Upper lobe of left lung (tissue), 4 donors: ENCODE data around the gene TRIM44.

ENCODE experiments used
- POLR2A ChIP-seq, 4 donors: fragments of 450-650 bp; IDR thresholded peaks; one replicate each; pipeline ENCODE4 v1.5.1; 2016 to 2017; ENCODE audit warnings: antibody characterized with exemption in 4 of 4, mild to moderate bottlenecking in 2 of 4
- TF ChIP-seq, protein P1 (sequence below), 6 experiments: fragments of 450-650 bp in 4 of 6; fragments of 200-600 bp in 2 of 6; sonication (generic) in 2 of 6; IDR thresholded peaks; one replicate each; pipeline ENCODE4 v1.5.1; 2016 to 2019; ENCODE audit warnings: antibody characterized with exemption in 6 of 6

DNA sequence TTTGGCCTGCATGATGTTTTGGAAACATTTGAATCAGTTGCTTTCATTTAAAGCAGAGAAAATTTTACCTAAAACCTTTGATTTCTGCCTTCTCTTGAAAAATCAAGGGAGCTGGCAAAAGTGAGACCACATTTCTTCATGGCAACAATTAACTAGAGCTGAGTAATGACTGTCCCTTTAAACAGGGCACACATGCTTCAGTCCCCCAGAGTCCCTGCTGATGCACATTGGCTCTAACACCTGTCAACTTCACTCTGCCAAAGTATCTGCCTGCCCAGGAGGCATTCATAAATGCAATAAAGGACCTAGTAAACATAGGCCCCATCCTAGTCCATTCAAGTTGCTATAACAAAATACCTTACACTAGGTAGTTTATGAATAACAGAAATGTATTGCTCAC lies 194.2 kb downstream of the TRIM44 start:
- TF ChIP-seq, protein P1, sequence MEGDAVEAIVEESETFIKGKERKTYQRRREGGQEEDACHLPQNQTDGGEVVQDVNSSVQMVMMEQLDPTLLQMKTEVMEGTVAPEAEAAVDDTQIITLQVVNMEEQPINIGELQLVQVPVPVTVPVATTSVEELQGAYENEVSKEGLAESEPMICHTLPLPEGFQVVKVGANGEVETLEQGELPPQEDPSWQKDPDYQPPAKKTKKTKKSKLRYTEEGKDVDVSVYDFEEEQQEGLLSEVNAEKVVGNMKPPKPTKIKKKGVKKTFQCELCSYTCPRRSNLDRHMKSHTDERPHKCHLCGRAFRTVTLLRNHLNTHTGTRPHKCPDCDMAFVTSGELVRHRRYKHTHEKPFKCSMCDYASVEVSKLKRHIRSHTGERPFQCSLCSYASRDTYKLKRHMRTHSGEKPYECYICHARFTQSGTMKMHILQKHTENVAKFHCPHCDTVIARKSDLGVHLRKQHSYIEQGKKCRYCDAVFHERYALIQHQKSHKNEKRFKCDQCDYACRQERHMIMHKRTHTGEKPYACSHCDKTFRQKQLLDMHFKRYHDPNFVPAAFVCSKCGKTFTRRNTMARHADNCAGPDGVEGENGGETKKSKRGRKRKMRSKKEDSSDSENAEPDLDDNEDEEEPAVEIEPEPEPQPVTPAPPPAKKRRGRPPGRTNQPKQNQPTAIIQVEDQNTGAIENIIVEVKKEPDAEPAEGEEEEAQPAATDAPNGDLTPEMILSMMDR (IDR thresholded peaks at IDR 0.05): no peak
- no peak for TF ChIP-seq POLR2A (IDR thresholded peaks at IDR 0.05)
